HG02763 (cell line): ENCODE measurements around the gene PPIF.
A peak's percentile ranks its signal among the peaks of the same experiment; 100 is the strongest.

Experiments
- ATAC-seq: cut with Tn5 transposase; IDR thresholded peaks from one replicate; pipeline ENCODE4 v1.9.1; 2021; ENCODE audit warnings: mild to moderate bottlenecking, moderate library complexity; ENCODE audit not compliant: unreplicated experiment

The PPIF gene

GRCh38 chr10:79313320-79313719 is 33.9 kb upstream of the PPIF start:
- no peak for ATAC-seq

- ATAC-seq = no peak
These were observed 33.3 kb upstream of the PPIF start for GRCh38 chr10:79313911-79314439.

GRCh38 chr10:79314761-79315601 is 32.3 kb upstream of the PPIF start:
- no peak for ATAC-seq

- ATAC-seq = no peak
These were observed 31.7 kb upstream of the PPIF start for GRCh38 chr10:79315602-79315920.

GRCh38 chr10:79316671-79317431 is 30.4 kb upstream of the PPIF start:
- ATAC-seq = peak; percentile 56

- no peak for ATAC-seq
These were observed 28.9 kb upstream of the PPIF start for GRCh38 chr10:79318369-79318768.

GRCh38 chr10:79319115-79319771 is 28.0 kb upstream of the PPIF start:
- no peak for ATAC-seq

- no peak for ATAC-seq
These were observed 27.0 kb upstream of the PPIF start for GRCh38 chr10:79320316-79320715.

GRCh38 chr10:79320820-79321493 is 26.3 kb upstream of the PPIF start:
- ATAC-seq = no peak

GRCh38 chr10:79321494-79321882 is 25.8 kb upstream of the PPIF start:
- no peak for ATAC-seq

- no peak for ATAC-seq
These were observed 25.3 kb upstream of the PPIF start for GRCh38 chr10:79321951-79322350.

GRCh38 chr10:79322616-79323543 is 24.4 kb upstream of the PPIF start:
- ATAC-seq = peak; percentile 48

- ATAC-seq = no peak
These were observed 23.7 kb upstream of the PPIF start for GRCh38 chr10:79323602-79324001.

GRCh38 chr10:79324032-79324695 is 23.1 kb upstream of the PPIF start:
- no peak for ATAC-seq

- ATAC-seq = no peak
These were observed 20.7 kb upstream of the PPIF start for GRCh38 chr10:79326361-79327089.

- no peak for ATAC-seq
These were observed 20.2 kb upstream of the PPIF start for GRCh38 chr10:79327090-79327457.

GRCh38 chr10:79328147-79328701 is 19.0 kb upstream of the PPIF start:
- no peak for ATAC-seq

GRCh38 chr10:79328737-79329504 is 18.3 kb upstream of the PPIF start:
- ATAC-seq = no peak
